Stomach (tissue), 9 donors: Measurements from ENCODE around the gene SGCG. TPM values are rescaled to one million over a fixed set of nuclear protein-coding genes. Genes with fewer than 3 reads are reported as not detected.

Experiments used
- DNase-seq, 2 donors: peaks; one replicate each; pipeline versions ENCODE4 v3.0.0 to v3.0.0-alpha.2; 2013 to 2019
- H3K27ac ChIP-seq, 5 donors: fragments of 200-600 bp in 4 of 5; sonication (generic) in 4 of 5; one replicate each; pipeline ENCODE4 v1.5.1; 2013 to 2019; ENCODE audit warnings: mild to moderate bottlenecking in 1 of 5, moderate library complexity in 1 of 5
- H3K27me3 ChIP-seq, 3 donors: fragments of 200-600 bp; sonication (generic); one replicate each; pipeline ENCODE4 v1.5.1; 2017 to 2019; ENCODE audit warnings: mixed run types in 1 of 3
- H3K36me3 ChIP-seq, 4 donors: fragments of 200-600 bp; sonication (generic); 1 replicate in 3 of 4; 2 replicates in 1 of 4; pipeline ENCODE4 v1.5.1; 2016 to 2019
- H3K4me1 ChIP-seq, 4 donors: fragments of 200-600 bp; sonication (generic); one replicate each; pipeline ENCODE4 v1.5.1; 2016 to 2019
- H3K4me3 ChIP-seq, 4 donors: fragments of 200-600 bp; sonication (generic) in 3 of 4; one replicate each; pipeline ENCODE4 v1.5.1; 2016 to 2019; ENCODE audit warnings: mild to moderate bottlenecking in 1 of 4
- H3K9me3 ChIP-seq, 4 donors: fragments of 200-600 bp; sonication (generic); one replicate each; pipeline ENCODE4 v1.5.1; 2016 to 2019
- EP300 ChIP-seq: sonication (generic); formaldehyde crosslinking; IDR thresholded peaks from one replicate; pipeline ENCODE4 v1.6.1; 2017; ENCODE audit warnings: antibody characterized with exemption
- POLR2A ChIP-seq, 4 donors: fragments of 450-650 bp; IDR thresholded peaks; one replicate each; pipeline ENCODE4 v1.6.1; 2016; ENCODE audit warnings: antibody characterized with exemption in 4 of 4, control low read depth in 2 of 4, mild to moderate bottlenecking in 1 of 4, moderate library complexity in 1 of 4
- POLR2AphosphoS5 ChIP-seq, 3 donors: sonication (generic); formaldehyde crosslinking; IDR thresholded peaks; one replicate each; pipeline ENCODE4 v1.6.1; 2016; ENCODE audit warnings: antibody characterized with exemption in 3 of 3
- WGBS, 5 donors: extraction: QIAGEN DNeasy Blood & Tissue Kit in 3 of 5; methylation state at CpG; one replicate each; pipeline versions ENCODE4 v1.1.5 to v1.1.7; 2013 to 2018; 5-methylcytosine and 5-hydroxymethylcytosine counted together
- intact Hi-C: fragments of 100-400 bp; cut with DNase I; formaldehyde crosslinking; loops from one replicate; pipeline ENCODE4 v1.15.1; 2023; ENCODE audit warnings: low total_unique reads
- polyA plus RNA-seq, 3 donors: library from polyadenylated mRNA; stranded (reverse); fragments of 200-250 nt; gene quantifications; one replicate each; pipeline ENCODE4 v1.2.3, GENCODE V29; 2013
- total RNA-seq, 5 donors: library from RNA; depleted of rRNA; stranded (reverse); fragments of >200 nt; gene quantifications; one replicate each; pipeline versions ENCODE4 v1.1.0 to v1.2.3, GENCODE V29; 2014 to 2016
- TF ChIP-seq, protein P1 (sequence below), 7 experiments: fragments of 450-650 bp in 4 of 7; fragments of 200-600 bp in 3 of 7; sonication (generic) in 3 of 7; IDR thresholded peaks; one replicate each; pipeline ENCODE4 v1.5.1; 2016 to 2019; ENCODE audit warnings: antibody characterized with exemption in 7 of 7, control low read depth in 2 of 7, mild to moderate bottlenecking in 1 of 7
- donor health status: healthy with polysubstance abuse.
- donor health status: Bipolar disorder and iron deficiency.
- donor health status: healthy.

SGCG gene
- total and polyA plus RNA-seq, 8 donors, result 0.15 to 3.5 (median 0.92) TPM; not detected in 5

DNA sequence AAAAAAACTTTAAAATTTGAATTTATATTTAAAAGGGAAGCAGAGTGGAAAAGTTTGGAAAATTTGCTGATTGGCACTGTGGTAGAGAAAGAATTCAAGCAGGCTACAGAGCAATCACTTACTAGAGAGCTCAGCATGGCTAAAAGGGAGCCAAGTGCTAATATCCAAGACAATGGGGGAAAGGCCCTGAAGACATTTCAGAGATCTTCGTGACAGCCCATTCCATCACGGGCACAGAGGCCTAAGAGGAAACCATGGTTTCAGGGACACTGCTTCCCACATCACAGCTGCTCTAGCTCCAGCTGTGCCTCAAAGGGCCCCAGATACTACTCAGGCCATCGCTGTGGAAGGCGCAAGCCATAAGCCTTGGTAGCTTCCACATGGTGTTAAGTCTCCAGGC, 73.7 kb downstream of the SGCG start:
- Histone ChIP-seq H3K36me3 (no peaks in the 10 kb centered on the region), H3K4me1 (no peaks in the 10 kb centered on the region), H3K9me3 (peaks cover 0 to 6% (median 2%) of the 10 kb centered on the region in 4 donors), H3K4me3 (no peak overlapping the region), H3K27me3 (no peaks in the 10 kb centered on the region), H3K27ac (no peak overlapping the region)
- DNase-seq, result no peak
- TF ChIP-seq POLR2AphosphoS5 (IDR thresholded peaks at IDR 0.05) (no peak), POLR2A (IDR thresholded peaks at IDR 0.05) (no peak), EP300 (no peak)
- TF ChIP-seq, protein P1, sequence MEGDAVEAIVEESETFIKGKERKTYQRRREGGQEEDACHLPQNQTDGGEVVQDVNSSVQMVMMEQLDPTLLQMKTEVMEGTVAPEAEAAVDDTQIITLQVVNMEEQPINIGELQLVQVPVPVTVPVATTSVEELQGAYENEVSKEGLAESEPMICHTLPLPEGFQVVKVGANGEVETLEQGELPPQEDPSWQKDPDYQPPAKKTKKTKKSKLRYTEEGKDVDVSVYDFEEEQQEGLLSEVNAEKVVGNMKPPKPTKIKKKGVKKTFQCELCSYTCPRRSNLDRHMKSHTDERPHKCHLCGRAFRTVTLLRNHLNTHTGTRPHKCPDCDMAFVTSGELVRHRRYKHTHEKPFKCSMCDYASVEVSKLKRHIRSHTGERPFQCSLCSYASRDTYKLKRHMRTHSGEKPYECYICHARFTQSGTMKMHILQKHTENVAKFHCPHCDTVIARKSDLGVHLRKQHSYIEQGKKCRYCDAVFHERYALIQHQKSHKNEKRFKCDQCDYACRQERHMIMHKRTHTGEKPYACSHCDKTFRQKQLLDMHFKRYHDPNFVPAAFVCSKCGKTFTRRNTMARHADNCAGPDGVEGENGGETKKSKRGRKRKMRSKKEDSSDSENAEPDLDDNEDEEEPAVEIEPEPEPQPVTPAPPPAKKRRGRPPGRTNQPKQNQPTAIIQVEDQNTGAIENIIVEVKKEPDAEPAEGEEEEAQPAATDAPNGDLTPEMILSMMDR (IDR thresholded peaks at IDR 0.05), result no peak
- WGBS, 5 donors, result 88 to 95% (median 91%) methylated on average over 4 of the region's 4 CpGs
- intact Hi-C loops, result no loop called here

DNA sequence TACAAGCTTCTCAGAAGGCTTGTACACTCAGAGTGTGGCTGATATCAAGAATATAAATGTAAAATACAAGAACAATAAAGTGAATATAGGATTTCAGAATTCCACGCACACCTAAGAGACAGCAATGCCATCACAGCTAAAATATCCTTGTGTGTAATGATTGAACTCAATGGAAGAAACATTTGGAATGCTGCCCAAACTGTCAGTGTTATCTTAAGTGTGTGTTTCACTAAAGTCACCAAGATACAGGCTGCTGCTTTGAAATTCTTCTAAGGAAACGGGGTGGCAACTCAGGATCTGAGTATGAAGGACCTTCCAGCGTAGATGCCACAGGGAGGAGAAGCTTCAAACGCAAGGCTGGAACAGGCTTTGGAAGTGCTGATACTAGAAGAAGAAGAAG, 86.8 kb downstream of the SGCG start:
- Histone ChIP-seq H3K27ac (no peak overlapping the region), H3K9me3 (no peaks in the 10 kb centered on the region), H3K4me3 (no peak overlapping the region), H3K4me1 (no peaks in the 10 kb centered on the region), H3K27me3 (no peaks in the 10 kb centered on the region), H3K36me3 (no peaks in the 10 kb centered on the region)
- intact Hi-C loops, result no loop called here
- WGBS, 5 donors, result 51 to 73% (median 69%) methylated on average over 4 of the region's 4 CpGs
- DNase-seq, result no peak
- TF ChIP-seq, protein P1 (IDR thresholded peaks at IDR 0.05), result no peak
- TF ChIP-seq EP300 (no peak), POLR2AphosphoS5 (IDR thresholded peaks at IDR 0.05) (no peak)

DNA sequence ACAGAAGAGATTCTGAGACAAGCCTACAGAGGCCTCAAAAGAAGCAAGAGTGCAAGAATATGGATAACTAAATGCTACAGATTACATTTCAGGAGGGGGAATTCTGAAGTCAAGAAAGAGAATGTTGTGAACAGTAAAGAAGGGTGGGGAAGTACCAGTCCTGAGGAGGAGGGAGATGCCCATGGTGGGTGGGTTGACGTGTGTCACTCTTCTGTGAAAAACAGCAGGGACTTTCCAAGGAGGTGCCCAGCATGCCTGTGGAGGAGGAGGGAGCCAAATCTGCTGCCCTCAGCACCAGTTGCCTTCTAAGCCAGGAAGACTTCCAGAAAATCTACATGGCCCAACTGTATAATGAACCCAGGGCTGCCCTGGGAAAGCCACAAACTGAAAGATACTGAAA, 87.7 kb downstream of the SGCG start:
- Histone ChIP-seq H3K9me3 (no peaks in the 10 kb centered on the region), H3K27me3 (no peaks in the 10 kb centered on the region), H3K4me3 (no peak overlapping the region), H3K4me1 (no peaks in the 10 kb centered on the region), H3K27ac (no peak overlapping the region), H3K36me3 (no peaks in the 10 kb centered on the region)
- DNase-seq, result no peak
- WGBS, 5 donors, result 32 to 71% (median 55%) methylated on average over 1 of the region's 1 CpG
- intact Hi-C loops, result no loop called here
- TF ChIP-seq POLR2AphosphoS5 (IDR thresholded peaks at IDR 0.05) (no peak), EP300 (no peak), POLR2A (IDR thresholded peaks at IDR 0.05) (no peak)
- TF ChIP-seq, protein P1 (IDR thresholded peaks at IDR 0.05), result no peak

DNA sequence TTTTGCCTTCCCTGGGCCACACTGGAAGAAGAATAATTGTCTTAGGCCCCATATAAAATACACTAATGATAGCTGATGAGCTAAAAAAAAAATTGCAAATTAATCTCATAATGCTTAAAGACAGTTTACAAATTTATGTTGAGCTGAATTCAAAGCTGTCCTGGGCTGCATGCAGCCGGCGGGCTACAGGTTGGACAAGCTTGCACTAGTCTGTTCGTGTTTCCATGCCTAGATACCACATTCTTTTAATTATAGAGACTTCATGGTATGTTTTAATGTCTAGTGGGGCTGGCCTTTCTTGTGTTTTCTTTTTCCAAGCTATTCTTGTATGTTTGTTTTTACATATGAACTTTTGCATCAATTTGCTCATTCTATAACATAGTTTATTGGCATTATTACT, 90.6 kb downstream of the SGCG start:
- H3K4me3 ChIP-seq, result no peak overlapping the region
- no peaks in the 10 kb centered on the region for H3K4me1 ChIP-seq
- no peak for DNase-seq
- no peaks in the 10 kb centered on the region for H3K27me3 ChIP-seq
- no peaks in the 10 kb centered on the region for H3K9me3 ChIP-seq
- no peak overlapping the region for H3K27ac ChIP-seq
- no peaks in the 10 kb centered on the region for H3K36me3 ChIP-seq
- no peak for TF ChIP-seq EP300
- TF ChIP-seq, protein P1 (IDR thresholded peaks at IDR 0.05), result no peak
- no peak for TF ChIP-seq POLR2AphosphoS5 (IDR thresholded peaks at IDR 0.05)
- TF ChIP-seq POLR2A (IDR thresholded peaks at IDR 0.05), result no peak
- WGBS, 5 donors, result 82 to 93% (median 89%) methylated on average over 3 of the region's 3 CpGs
- intact Hi-C loops, result no loop called here
